Activated CD4-positive, alpha-beta T cell treated with anti-CD3 and anti-CD28 coated beads for 24 hours (primary cell): ENCODE results near the gene CIAPIN1.

Experiments
- DNase-seq, 2 donors: peaks; one replicate each; pipeline ENCODE4 v3.0.0-alpha.2; 2020; ENCODE audit warnings: low read depth in 2 of 2

The CIAPIN1 gene

DNA sequence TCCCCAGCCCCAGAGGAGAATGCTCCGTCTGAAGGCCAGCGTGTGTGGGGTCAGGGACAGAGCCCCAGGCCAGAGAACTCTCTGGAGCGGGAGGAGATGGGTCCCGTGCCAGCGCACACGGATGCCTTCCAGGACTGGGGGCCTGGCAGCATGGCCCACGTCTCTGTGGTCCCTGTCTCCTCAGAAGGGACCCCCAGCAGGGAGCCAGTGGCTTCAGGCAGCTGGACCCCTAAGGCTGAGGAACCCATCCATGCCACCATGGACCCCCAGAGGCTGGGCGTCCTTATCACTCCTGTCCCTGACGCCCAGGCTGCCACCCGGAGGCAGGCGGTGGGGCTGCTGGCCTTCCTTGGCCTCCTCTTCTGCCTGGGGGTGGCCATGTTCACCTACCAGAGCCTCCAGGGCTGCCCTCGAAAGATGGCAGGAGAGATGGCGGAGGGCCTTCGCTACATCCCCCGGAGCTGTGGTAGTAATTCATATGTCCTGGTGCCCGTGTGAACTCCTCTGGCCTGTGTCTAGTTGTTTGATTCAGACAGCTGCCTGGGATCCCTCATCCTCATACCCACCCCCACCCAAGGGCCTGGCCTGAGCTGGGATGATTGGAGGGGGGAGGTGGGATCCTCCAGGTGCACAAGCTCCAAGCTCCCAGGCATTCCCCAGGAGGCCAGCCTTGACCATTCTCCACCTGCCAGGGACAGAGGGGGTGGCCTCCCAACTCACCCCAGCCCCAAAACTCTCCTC, 64.5 kb downstream of the CIAPIN1 start:
- no peak for DNase-seq

DNA sequence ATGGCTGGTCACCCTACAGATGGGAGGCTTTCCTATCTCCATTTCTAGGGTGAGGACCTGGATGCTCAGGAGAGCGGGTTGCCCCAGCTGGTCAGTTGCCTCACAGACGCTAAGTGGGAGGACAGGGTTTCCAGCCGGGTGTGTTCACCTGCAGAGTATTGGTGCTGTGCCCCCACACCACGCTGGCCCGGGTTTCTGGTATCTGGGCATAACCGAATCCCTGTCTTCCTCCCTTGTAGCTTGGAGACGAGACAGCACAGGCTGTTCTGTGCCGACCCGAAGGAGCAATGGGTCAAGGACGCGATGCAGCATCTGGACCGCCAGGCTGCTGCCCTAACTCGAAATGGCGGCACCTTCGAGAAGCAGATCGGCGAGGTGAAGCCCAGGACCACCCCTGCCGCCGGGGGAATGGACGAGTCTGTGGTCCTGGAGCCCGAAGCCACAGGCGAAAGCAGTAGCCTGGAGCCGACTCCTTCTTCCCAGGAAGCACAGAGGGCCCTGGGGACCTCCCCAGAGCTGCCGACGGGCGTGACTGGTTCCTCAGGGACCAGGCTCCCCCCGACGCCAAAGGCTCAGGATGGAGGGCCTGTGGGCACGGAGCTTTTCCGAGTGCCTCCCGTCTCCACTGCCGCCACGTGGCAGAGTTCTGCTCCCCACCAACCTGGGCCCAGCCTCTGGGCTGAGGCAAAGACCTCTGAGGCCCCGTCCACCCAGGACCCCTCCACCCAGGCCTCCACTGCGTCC, 65.2 kb downstream of the CIAPIN1 start:
- no peak for DNase-seq

DNA sequence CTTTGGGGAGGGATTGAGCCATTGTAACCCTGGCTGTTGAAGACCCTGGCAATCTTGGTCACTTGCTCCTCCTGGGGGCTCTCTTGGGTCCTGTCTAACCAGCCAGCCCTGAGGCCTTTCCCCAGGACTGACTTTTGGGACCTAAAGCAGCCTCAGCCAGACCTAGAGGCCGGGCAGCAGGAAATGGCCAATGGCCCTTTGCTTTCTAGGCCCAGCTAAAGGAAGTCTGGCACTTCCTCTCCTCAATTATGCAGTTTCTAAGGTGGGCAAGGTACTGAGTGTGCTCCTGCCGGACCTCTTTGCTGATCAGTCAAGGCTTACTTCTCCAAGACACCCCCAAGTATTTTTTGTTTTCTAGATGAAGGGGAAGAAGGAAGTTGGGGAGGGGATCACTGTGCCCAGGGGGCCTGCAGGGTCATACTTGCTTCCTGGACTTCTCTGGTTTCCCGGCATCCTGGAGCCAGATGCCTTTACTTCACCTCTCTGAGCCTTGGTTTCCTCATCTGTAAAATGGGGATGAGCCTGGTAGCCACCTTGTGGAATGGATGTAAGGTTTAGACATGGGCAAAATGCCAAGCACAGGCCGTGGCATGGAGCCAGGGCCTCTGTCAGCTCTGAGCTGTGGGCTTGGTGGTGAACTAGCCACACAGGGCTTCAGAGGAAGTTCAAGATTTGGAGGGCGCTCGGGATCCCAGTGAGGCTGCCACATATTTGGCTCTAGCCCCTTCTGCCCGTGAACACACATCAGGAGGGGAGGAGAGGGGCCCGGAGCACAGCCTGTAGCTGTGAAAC, 66.3 kb downstream of the CIAPIN1 start:
- DNase-seq, result no peak

DNA sequence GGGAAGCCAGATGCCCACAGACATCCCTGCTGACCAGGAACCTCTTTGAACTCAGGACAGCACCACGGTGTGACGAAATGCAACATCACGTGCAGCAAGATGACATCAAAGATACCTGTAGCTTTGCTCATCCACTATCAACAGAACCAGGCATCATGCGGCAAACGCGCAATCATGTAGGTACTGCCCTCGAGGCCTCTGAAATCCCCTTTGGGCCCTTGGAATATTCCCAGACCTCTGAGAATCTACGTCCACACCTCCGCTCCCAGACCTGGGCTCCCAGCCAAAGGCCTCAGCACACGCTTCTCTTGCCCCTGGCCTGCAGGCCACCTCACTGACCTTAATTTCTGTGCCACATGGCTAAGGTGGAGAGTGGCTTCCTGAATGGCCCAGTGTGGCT, 67.6 kb downstream of the CIAPIN1 start:
- DNase-seq, result no peak
